ENCODE results near the gene C14orf132.
"Not testable (repeated sequence)": the region's sequence is repeated elsewhere in the genome, so short reads cannot be mapped to it uniquely, and the experiment has no call there.

C14orf132 gene

GRCh38 chr14:96067985-96068930 lies 29.1 kb downstream of the C14orf132 start:
- no peak overlapping the region for H3K4me3 ChIP-seq (ENCODE audit: low read depth, low read length)
- TF ChIP-seq CTCF (IDR thresholded peaks at IDR 0.05; ENCODE audit: borderline replicate concordance, insufficient read depth, low read depth, low read length), result no peak

GRCh38 chr14:96069421-96069820 lies 30.3 kb downstream of the C14orf132 start:
- TF ChIP-seq CTCF (IDR thresholded peaks at IDR 0.05; ENCODE audit: borderline replicate concordance, insufficient read depth, low read depth, low read length), result no peak
- no peak overlapping the region for H3K4me3 ChIP-seq (ENCODE audit: low read depth, low read length)

- TF ChIP-seq CTCF (IDR thresholded peaks at IDR 0.05; ENCODE audit: borderline replicate concordance, insufficient read depth, low read depth, low read length), result no peak
- no peak overlapping the region for H3K4me3 ChIP-seq (ENCODE audit: low read depth, low read length)
Observed at GRCh38 chr14:96071561-96071960, 32.4 kb downstream of the C14orf132 start.

GRCh38 chr14:96072076-96072475 lies 32.9 kb downstream of the C14orf132 start:
- no peak overlapping the region for H3K4me3 ChIP-seq (ENCODE audit: low read depth, low read length)
- no peak for TF ChIP-seq CTCF (IDR thresholded peaks at IDR 0.05; ENCODE audit: borderline replicate concordance, insufficient read depth, low read depth, low read length)

- no peak overlapping the region for H3K4me3 ChIP-seq (ENCODE audit: low read depth, low read length)
- no peak for TF ChIP-seq CTCF (IDR thresholded peaks at IDR 0.05; ENCODE audit: borderline replicate concordance, insufficient read depth, low read depth, low read length)
Observed at GRCh38 chr14:96072746-96073145, 33.6 kb downstream of the C14orf132 start.

GRCh38 chr14:96073260-96074039 lies 34.3 kb downstream of the C14orf132 start:
- H3K4me3 ChIP-seq (ENCODE audit: low read depth, low read length), result not testable (repeated sequence)

- TF ChIP-seq CTCF (IDR thresholded peaks at IDR 0.05; ENCODE audit: borderline replicate concordance, insufficient read depth, low read depth, low read length), result no peak
- no peak overlapping the region for H3K4me3 ChIP-seq (ENCODE audit: low read depth, low read length)
Observed at GRCh38 chr14:96077983-96078624, 38.9 kb downstream of the C14orf132 start.

Measured in GM12875 (cell line).